Astrocyte of the hippocampus (primary cell): ENCODE results near the gene SLC13A2.

Experiments used
- DNase-seq: peaks from one replicate; pipeline ENCODE4 v3.0.0; 2011; ENCODE audit warnings: low read depth, low spot score

Gene SLC13A2

GRCh38 chr17:28470914-28471366 is 2.5 kb upstream of the SLC13A2 start:
- no peak for DNase-seq

GRCh38 chr17:28471531-28472342 is 1.7 kb upstream of the SLC13A2 start:
- no peak for DNase-seq

DNA sequence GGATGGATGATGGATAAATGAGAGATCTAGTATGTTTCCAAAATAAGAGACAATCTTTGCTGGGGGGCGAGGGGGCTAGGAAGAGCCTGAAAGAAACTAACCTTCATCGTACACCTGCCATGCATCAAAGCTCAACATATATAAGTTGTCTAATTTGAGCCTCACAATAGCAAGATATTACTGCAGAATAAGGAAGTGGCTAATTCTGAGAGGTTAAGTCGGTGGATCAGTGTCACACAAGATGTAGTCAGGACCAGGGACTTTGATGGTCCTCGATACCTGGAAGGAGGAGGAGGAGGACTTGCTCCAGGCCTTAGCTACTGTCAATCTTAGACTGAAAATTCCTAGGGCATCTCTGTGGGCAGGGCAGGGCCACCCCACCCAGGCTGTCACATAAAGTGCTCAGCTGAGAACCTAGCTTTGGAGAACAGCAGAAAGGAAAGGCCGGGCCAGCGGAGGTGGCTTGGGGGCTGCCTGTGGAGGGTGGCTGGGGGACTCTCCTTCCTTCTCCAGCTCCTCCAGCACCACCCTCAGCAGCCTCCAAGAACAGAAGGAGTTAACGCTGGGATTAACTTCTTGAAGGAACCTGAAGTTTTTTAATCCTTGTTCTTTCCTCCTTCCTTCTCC is 460 bp upstream of the SLC13A2 start:
- DNase-seq: no peak

DNA sequence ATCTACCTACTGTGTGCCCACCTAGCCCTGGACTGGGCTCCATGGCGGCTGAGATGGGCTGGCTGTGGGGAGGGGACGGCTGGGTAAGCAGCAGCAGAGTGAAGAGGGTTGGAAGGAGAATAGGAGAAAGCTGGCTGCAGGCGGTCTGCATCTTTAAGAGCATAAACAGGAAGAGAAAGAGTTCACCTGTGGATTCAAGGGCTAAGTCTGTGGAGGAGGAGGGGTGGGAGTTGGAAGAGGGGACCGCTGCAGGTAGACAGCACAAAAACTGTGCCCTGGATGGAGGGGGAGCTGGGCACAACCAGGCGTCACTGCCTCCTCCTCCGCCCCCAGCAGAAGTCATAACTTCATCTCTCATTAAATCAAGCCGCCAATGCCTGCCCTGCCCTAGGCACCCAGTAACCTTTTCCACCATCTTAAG is 677 bp downstream of the SLC13A2 start:
- DNase-seq: no peak

- DNase-seq: no peak
Observed at GRCh38 chr17:28475151-28475900, 1.9 kb downstream of the SLC13A2 start.

GRCh38 chr17:28476076-28476865 is 2.8 kb downstream of the SLC13A2 start:
- no peak for DNase-seq

GRCh38 chr17:28477928-28478327 is 4.5 kb downstream of the SLC13A2 start:
- no peak for DNase-seq

- no peak for DNase-seq
Observed at GRCh38 chr17:28478712-28479615, 5.5 kb downstream of the SLC13A2 start.

DNA sequence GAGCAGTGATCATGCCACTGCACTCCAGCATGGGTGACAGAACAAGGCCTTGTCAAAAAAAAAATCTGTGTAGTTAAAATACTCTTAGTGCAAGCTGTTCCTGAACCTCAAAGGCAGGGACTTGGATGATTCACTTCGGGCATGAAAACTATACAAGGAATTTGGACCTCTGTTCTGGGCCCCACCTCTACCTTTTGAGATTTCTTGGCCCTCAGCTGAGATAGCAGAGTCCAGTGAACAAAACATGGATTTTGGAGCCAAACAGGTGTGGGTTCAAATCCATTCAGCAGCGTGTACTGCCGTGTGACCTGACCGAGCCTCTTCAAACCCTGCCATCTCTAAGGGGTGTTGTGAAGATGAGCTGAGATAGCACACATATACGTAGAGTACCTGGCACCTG is 6.8 kb downstream of the SLC13A2 start:
- no peak for DNase-seq

DNA sequence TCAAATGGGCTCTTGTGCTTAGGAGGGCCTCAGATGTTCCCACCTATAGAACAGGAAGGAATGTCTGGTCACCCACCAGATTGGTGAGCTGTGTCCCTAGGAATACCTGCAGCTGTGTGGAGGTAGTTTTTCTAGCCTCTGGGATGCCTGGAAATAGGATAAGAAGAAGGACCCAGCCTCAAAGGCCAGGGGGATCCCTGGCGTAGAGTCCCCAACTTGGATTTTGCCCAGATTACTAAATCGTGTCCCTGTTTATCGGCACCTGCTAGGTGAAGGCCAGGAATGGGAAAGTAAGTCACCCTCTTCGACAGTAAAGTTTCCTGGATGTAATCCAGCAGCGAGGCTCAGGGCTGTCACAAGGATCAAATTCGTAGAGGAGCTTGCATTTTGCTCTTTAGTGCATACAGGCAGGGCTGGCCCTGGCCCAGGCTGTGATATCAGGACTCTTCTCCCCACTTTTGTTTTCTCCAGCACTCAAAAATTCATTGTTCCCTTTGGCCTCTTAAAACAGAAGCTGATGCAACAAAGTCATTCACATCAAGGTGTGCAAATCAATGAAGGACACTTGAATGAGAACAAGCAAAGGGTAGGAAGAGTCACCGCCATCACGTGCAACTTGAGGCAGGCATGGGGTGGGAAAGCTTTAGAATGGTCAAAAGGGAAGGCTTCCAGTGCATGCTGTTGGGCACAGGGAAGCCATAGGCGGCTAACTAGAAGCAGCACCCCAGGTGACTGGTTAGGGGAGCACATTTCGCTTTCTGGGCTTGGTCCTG is 7.5 kb downstream of the SLC13A2 start:
- DNase-seq: no peak

GRCh38 chr17:28482551-28483199 is 9.2 kb downstream of the SLC13A2 start:
- no peak for DNase-seq

- DNase-seq: no peak
Observed at GRCh38 chr17:28484296-28484695, 10.9 kb downstream of the SLC13A2 start.

DNA sequence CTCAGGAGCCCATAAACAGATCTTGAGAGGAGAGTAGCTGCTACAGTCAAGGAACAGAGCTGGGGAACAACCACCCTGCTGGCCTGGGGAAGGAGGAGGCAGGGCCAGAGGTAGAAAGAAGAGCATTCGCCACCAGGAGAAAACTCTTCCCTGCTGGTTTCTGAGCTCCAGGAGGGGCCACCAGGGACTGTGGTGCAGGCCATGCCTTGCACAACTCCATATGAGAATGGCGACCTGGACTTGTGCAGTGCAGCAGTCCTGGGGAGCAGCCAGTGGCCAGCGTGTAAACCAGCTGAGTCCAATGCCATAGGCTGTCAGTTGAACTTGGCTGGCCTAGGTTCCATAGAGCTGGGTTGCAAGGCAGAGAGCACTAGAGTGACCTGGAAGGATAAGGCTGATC is 11.6 kb downstream of the SLC13A2 start:
- no peak for DNase-seq

GRCh38 chr17:28487881-28488532 is 14.6 kb downstream of the SLC13A2 start:
- DNase-seq: no peak

DNA sequence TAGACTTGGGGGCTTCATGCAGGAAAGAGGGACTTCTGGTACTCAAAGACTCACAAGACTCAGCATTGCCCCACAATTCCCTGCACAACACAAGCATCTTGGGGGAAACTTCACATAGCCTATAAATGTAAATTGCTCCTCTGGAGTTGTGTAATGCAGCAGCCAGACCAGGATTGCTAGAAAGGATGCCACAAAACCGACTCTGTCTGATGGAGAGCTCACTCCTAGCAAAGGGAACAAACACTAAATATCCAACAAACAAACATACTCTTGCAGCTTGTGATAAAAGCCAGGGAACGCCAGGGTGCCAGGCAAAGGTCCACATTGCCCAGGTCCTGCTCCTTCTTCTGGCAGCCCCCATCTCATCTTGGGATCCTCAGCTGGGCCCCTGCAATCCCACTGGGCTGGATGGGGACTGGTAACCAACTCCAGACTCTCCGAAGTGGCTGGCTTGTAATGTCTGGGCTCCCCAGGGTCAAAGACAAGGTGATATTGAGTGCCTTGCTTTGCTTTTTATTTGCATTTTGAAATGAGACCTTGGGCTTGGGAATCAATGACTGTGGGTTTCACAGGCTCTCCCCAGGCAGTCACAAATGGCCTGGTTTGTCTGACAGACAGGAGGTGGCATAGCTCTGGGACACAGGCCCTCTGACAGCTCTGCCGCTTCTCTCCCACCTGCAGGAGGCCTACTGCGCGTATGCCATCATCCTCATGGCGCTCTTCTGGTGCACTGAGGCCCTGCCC is 15.3 kb downstream of the SLC13A2 start:
- DNase-seq: no peak

- DNase-seq: no peak
Observed at GRCh38 chr17:28491286-28491685, 17.8 kb downstream of the SLC13A2 start.

GRCh38 chr17:28491860-28492259 is 18.4 kb downstream of the SLC13A2 start:
- no peak for DNase-seq
